ENCODE results near the gene NTM. TPM values are rescaled to one million over a fixed set of nuclear protein-coding genes. Genes with fewer than 3 reads are reported as not detected.

NTM gene
- total and polyA plus RNA-seq, 2 of the 8 experiments (the other 6 are each of a cell fraction or from before 2014, with no cell fraction given), result 13.4 to 20.0 TPM

- TF ChIP-seq BRCA1 (IDR thresholded peaks at IDR 0.05; ENCODE audit: low read depth, low read length) (no peak), RFX5 (IDR thresholded peaks at IDR 0.05; ENCODE audit: borderline replicate concordance, low read depth, low read length) (no peak), SP4 (IDR thresholded peaks at IDR 0.05; ENCODE audit: low read length) (no peak), KDM4A (IDR thresholded peaks at IDR 0.05; ENCODE audit: low read depth, low read length, severe bottlenecking) (no peak), POLR2A (IDR thresholded peaks at IDR 0.05; ENCODE audit: control extremely low read depth in 1 of 2, low read depth in 2 of 2, low read length in 2 of 2) (no peak)
Measured at GRCh38 chr11:131932584-131933325, 562.3 kb downstream of the NTM start (continued).
